Measurements from ENCODE around the gene CTSA.

The CTSA gene

DNA sequence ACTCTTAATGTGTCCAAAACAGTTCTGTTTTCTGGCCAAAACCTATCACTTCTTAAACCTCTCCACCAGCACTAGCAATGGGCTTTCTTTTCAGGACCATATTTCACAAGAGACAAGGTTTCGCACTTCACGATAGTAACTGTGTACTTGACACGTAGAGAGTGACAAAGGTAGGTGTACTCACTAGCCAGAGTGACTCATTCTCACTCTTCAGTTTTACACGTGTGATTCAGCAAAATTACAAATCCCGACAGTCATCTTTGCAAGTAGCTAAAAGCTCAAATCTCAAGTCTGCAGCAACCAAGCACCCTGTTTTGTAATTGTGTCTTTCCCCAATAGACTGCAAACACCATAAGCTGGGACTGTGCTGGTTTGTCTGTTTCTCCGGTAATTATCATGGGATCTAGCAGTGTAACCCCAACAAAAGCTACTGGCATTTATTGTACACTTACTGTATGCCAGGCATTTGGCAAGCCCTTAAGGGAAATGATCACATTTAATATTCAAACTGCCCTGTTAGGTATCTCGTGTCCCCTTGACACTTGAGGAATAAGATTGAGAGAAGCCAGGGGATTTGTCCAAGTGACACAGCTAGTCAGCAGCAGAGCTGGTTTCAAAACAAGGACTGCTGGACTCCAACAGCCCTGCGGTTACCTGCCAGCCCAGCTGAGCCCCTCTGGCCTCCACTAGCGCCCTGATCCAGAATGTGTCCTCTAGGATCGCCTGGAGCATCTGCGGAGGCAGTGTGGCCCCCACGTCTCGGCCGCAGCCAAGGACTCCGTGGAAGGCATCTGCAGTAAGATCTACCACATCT, 53.2 kb downstream of the CTSA start:
- Histone ChIP-seq H3K9me3 (ENCODE audit: low read length) (no peaks in the 10 kb centered on the region), H3K4me2 (ENCODE audit: low read length) (no peak overlapping the region), H3K9ac (ENCODE audit: low read length) (no peak overlapping the region), H3K27me3 (ENCODE audit: insufficient read depth, low read length) (no peaks in the 10 kb centered on the region), H3K79me2 (ENCODE audit: insufficient read depth, low read length) (no peaks in the 10 kb centered on the region), H3K4me3 (ENCODE audit: low read depth, low read length, poor library complexity, severe bottlenecking) (no peak overlapping the region), H3K9me2 (ENCODE audit: low read depth, low read length) (no peaks in the 10 kb centered on the region), H3K36me3 (ENCODE audit: insufficient read depth, low read length) (peaks cover 86% of the 10 kb centered on the region), H3K27ac (ENCODE audit: low read depth, low read length, poor library complexity, severe bottlenecking) (no peak overlapping the region), H3K4me1 (ENCODE audit: insufficient read depth, low read length, severe bottlenecking) (no peaks in the 10 kb centered on the region), H4K20me1 (ENCODE audit: insufficient read depth, low read length) (no peaks in the 10 kb centered on the region), H3F3A (ENCODE audit: insufficient read depth, low read length) (no peaks in the 10 kb centered on the region), H2AFZ (ENCODE audit: low read length) (no peak overlapping the region)
- TF ChIP-seq EZH2 (IDR thresholded peaks at IDR 0.05; ENCODE audit: borderline replicate concordance, low read length) = no peak
- TF ChIP-seq, protein P1, sequence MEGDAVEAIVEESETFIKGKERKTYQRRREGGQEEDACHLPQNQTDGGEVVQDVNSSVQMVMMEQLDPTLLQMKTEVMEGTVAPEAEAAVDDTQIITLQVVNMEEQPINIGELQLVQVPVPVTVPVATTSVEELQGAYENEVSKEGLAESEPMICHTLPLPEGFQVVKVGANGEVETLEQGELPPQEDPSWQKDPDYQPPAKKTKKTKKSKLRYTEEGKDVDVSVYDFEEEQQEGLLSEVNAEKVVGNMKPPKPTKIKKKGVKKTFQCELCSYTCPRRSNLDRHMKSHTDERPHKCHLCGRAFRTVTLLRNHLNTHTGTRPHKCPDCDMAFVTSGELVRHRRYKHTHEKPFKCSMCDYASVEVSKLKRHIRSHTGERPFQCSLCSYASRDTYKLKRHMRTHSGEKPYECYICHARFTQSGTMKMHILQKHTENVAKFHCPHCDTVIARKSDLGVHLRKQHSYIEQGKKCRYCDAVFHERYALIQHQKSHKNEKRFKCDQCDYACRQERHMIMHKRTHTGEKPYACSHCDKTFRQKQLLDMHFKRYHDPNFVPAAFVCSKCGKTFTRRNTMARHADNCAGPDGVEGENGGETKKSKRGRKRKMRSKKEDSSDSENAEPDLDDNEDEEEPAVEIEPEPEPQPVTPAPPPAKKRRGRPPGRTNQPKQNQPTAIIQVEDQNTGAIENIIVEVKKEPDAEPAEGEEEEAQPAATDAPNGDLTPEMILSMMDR (IDR thresholded peaks at IDR 0.05; ENCODE audit: low read length) = no peak

GRCh38 chr20:45944965-45945677, 54.0 kb downstream of the CTSA start:
- Histone ChIP-seq H3K4me3 (ENCODE audit: low read depth, low read length, poor library complexity, severe bottlenecking) (no peak overlapping the region), H3F3A (ENCODE audit: insufficient read depth, low read length) (no peaks in the 10 kb centered on the region), H3K27me3 (ENCODE audit: insufficient read depth, low read length) (no peaks in the 10 kb centered on the region), H3K9me2 (ENCODE audit: low read depth, low read length) (no peaks in the 10 kb centered on the region), H3K9ac (ENCODE audit: low read length) (no peak overlapping the region), H3K27ac (ENCODE audit: low read depth, low read length, poor library complexity, severe bottlenecking) (no peak overlapping the region), H3K79me2 (ENCODE audit: insufficient read depth, low read length) (no peaks in the 10 kb centered on the region), H3K9me3 (ENCODE audit: low read length) (no peaks in the 10 kb centered on the region), H4K20me1 (ENCODE audit: insufficient read depth, low read length) (no peaks in the 10 kb centered on the region), H2AFZ (ENCODE audit: low read length) (no peak overlapping the region), H3K4me1 (ENCODE audit: insufficient read depth, low read length, severe bottlenecking) (no peaks in the 10 kb centered on the region), H3K36me3 (ENCODE audit: insufficient read depth, low read length) (peaks cover 86% of the 10 kb centered on the region), H3K4me2 (ENCODE audit: low read length) (no peak overlapping the region)
- TF ChIP-seq EZH2 (IDR thresholded peaks at IDR 0.05; ENCODE audit: borderline replicate concordance, low read length) = no peak
- TF ChIP-seq, protein P1 (IDR thresholded peaks at IDR 0.05; ENCODE audit: low read length) = no peak

DNA sequence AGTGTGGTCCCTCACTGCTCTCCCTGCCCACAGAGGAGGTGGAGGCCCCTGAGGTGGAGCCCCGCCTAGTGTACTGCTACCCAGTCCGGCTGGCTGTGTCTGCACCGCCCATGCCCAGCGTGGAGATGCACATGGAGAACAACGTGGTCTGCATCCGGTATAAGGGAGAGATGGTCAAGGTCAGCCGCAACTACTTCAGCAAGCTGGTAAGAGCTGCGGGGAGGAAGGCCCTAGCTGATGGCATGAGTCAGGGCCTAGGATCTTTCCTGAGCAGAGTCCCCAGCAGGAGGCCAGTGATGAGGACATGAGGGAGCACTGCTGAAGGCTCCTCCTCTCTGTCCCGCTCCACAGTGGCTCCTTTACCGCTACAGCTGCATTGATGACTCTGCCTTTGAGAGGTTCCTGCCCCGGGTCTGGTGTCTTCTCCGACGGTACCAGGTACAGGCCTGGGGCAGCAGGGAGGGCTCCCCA, 54.6 kb downstream of the CTSA start:
- no peaks in the 10 kb centered on the region for H3K9me2 ChIP-seq (ENCODE audit: low read depth, low read length)
- H3K36me3 ChIP-seq (ENCODE audit: insufficient read depth, low read length) = peaks cover 84% of the 10 kb centered on the region
- no peak overlapping the region for H3K4me2 ChIP-seq (ENCODE audit: low read length)
- no peak overlapping the region for H2AFZ ChIP-seq (ENCODE audit: low read length)
- TF ChIP-seq EZH2 (IDR thresholded peaks at IDR 0.05; ENCODE audit: borderline replicate concordance, low read length) = no peak
- no peak overlapping the region for H3K4me3 ChIP-seq (ENCODE audit: low read depth, low read length, poor library complexity, severe bottlenecking)
- H4K20me1 ChIP-seq (ENCODE audit: insufficient read depth, low read length) = no peaks in the 10 kb centered on the region
- H3K79me2 ChIP-seq (ENCODE audit: insufficient read depth, low read length) = no peaks in the 10 kb centered on the region
- no peaks in the 10 kb centered on the region for H3K4me1 ChIP-seq (ENCODE audit: insufficient read depth, low read length, severe bottlenecking)
- H3K9me3 ChIP-seq (ENCODE audit: low read length) = no peaks in the 10 kb centered on the region
- H3K27me3 ChIP-seq (ENCODE audit: insufficient read depth, low read length) = no peaks in the 10 kb centered on the region
- H3K27ac ChIP-seq (ENCODE audit: low read depth, low read length, poor library complexity, severe bottlenecking) = no peak overlapping the region
- H3K9ac ChIP-seq (ENCODE audit: low read length) = no peak overlapping the region
- H3F3A ChIP-seq (ENCODE audit: insufficient read depth, low read length) = no peaks in the 10 kb centered on the region

All from OCI-LY1 (cell line).